Colonic mucosa (tissue), 4 donors: ENCODE data around the gene ATP1B1. TPM values are rescaled to one million over a fixed set of nuclear protein-coding genes. Genes with fewer than 3 reads are reported as not detected.
"Not testable (repeated sequence)": the region's sequence is repeated elsewhere in the genome, so short reads cannot be mapped to it uniquely, and the experiment has no call there.

ENCODE experiments used
- DNase-seq: peaks from one replicate; pipeline ENCODE4 v3.0.0-alpha.2; 2020
- H3K27ac ChIP-seq: fragments of 200-600 bp; one replicate; pipeline ENCODE4 v1.8.0; 2021
- H3K27me3 ChIP-seq: fragments of 200-600 bp; one replicate; pipeline ENCODE4 v1.8.0; 2021
- H3K36me3 ChIP-seq: fragments of 200-600 bp; one replicate; pipeline ENCODE4 v1.8.0; 2021
- H3K4me1 ChIP-seq: fragments of 200-600 bp; one replicate; pipeline ENCODE4 v1.8.0; 2021; ENCODE audit warnings: mild to moderate bottlenecking
- H3K4me3 ChIP-seq: fragments of 200-600 bp; one replicate; pipeline ENCODE4 v1.8.0; 2021
- H3K9ac ChIP-seq, 2 donors: one replicate each; pipeline ENCODE4 v1.7.0; 2013; ENCODE audit warnings: control low read depth in 2 of 2, low read depth in 2 of 2, low read length in 2 of 2
- H3K9me3 ChIP-seq: fragments of 200-600 bp; one replicate; pipeline ENCODE4 v1.8.0; 2021
- CTCF ChIP-seq: fragments of 200-600 bp; IDR thresholded peaks from one replicate; pipeline ENCODE4 v1.8.0; 2022; ENCODE audit warnings: antibody characterized with exemption, mild to moderate bottlenecking
- intact Hi-C: fragments of 100-400 bp; cut with DNase I; formaldehyde crosslinking; loops from one replicate; pipeline ENCODE4 v1.14.1; 2022
- total RNA-seq, 2 donors: library from RNA; stranded (reverse); fragmentation: NEBNext Ultra II Directional in 1 of 2; extraction: Animal tissue kit (Norgen Biotek cat#: 25700) in 1 of 2; gene quantifications; one replicate each; pipeline ENCODE4 v1.2.1, GENCODE V29; 2021
- donor health status: healthy.
- donor health status: DM: no; HTN: no; CAD: no.
- donor health status: DM: no; HTN: no; CAD: no.

The ATP1B1 gene
- total RNA-seq, 2 donors from 2014 or later, result 378 to 678 TPM

GRCh38 chr1:169156580-169156979 is 50.1 kb downstream of the ATP1B1 start:
- DNase-seq, result no peak
- no peak for TF ChIP-seq CTCF
- no peaks in the 10 kb centered on the region for H3K27me3 ChIP-seq
- intact Hi-C loops, result no loop called here
- H3K4me1 ChIP-seq, result no peaks in the 10 kb centered on the region
- no peaks in the 10 kb centered on the region for H3K36me3 ChIP-seq
- no peak overlapping the region for H3K9ac ChIP-seq
- H3K4me3 ChIP-seq, result no peak overlapping the region
- H3K27ac ChIP-seq, result no peak overlapping the region
- H3K9me3 ChIP-seq, result no peaks in the 10 kb centered on the region

GRCh38 chr1:169160845-169161495 is 54.5 kb downstream of the ATP1B1 start:
- H3K36me3 ChIP-seq, result no peaks in the 10 kb centered on the region
- H3K27ac ChIP-seq, result no peak overlapping the region
- H3K9ac ChIP-seq, result no peak overlapping the region
- DNase-seq, result no peak
- H3K27me3 ChIP-seq, result no peaks in the 10 kb centered on the region
- no peaks in the 10 kb centered on the region for H3K4me1 ChIP-seq
- TF ChIP-seq CTCF, result no peak
- intact Hi-C loops, result no loop called here
- no peaks in the 10 kb centered on the region for H3K9me3 ChIP-seq
- no peak overlapping the region for H3K4me3 ChIP-seq

GRCh38 chr1:169161496-169162194 is 55.2 kb downstream of the ATP1B1 start:
- peak; percentile 35 for DNase-seq
- H3K27ac ChIP-seq, result no peak overlapping the region
- intact Hi-C loops, result no loop called here

GRCh38 chr1:169163059-169163458 is 56.6 kb downstream of the ATP1B1 start:
- Histone ChIP-seq H3K27me3 (no peaks in the 10 kb centered on the region), H3K27ac (no peak overlapping the region), H3K9me3 (no peaks in the 10 kb centered on the region), H3K4me3 (no peak overlapping the region), H3K9ac (no peak overlapping the region), H3K4me1 (no peaks in the 10 kb centered on the region), H3K36me3 (no peaks in the 10 kb centered on the region)
- intact Hi-C loops, result no loop called here
- no peak for TF ChIP-seq CTCF
- no peak for DNase-seq

More at GRCh38 chr1:169161496-169162194, 55.2 kb downstream of the ATP1B1 start:
- H3K27me3 ChIP-seq, result no peaks in the 10 kb centered on the region
- H3K9me3 ChIP-seq, result no peaks in the 10 kb centered on the region
- no peak for TF ChIP-seq CTCF
- no peak overlapping the region for H3K4me3 ChIP-seq
- no peak overlapping the region for H3K9ac ChIP-seq
- no peaks in the 10 kb centered on the region for H3K36me3 ChIP-seq
- H3K4me1 ChIP-seq, result no peaks in the 10 kb centered on the region

- no peaks in the 10 kb centered on the region for H3K36me3 ChIP-seq
- no peak overlapping the region for H3K9ac ChIP-seq
- no peak for TF ChIP-seq CTCF
- no peaks in the 10 kb centered on the region for H3K4me1 ChIP-seq
- H3K27me3 ChIP-seq, result no peaks in the 10 kb centered on the region
- no peak overlapping the region for H3K4me3 ChIP-seq
- H3K9me3 ChIP-seq, result no peaks in the 10 kb centered on the region
- intact Hi-C loops, result no loop called here
- H3K27ac ChIP-seq, result no peak overlapping the region
- no peak for DNase-seq
These were observed 69.0 kb downstream of the ATP1B1 start for GRCh38 chr1:169175461-169175860.

- H3K27ac ChIP-seq, H3K9me3 ChIP-seq, intact Hi-C loops, H3K9ac ChIP-seq, H3K27me3 ChIP-seq, H3K36me3 ChIP-seq, H3K4me1 ChIP-seq, DNase-seq, H3K4me3 ChIP-seq: not testable (repeated sequence)
These were observed 72.9 kb downstream of the ATP1B1 start for GRCh38 chr1:169179431-169179830.
